Lower leg skin (tissue), 3 donors: ENCODE data around the gene DDX39B.

Source experiments
- CTCF ChIP-seq, 3 donors: fragments of 450-650 bp; IDR thresholded peaks; one replicate each; pipeline ENCODE4 v1.5.1; 2016; ENCODE audit warnings: antibody characterized with exemption in 3 of 3, mild to moderate bottlenecking in 3 of 3, moderate library complexity in 2 of 3
- POLR2A ChIP-seq, 2 donors: fragments of 450-650 bp; IDR thresholded peaks; one replicate each; pipeline ENCODE4 v1.6.1; 2016 to 2017; ENCODE audit warnings: antibody characterized with exemption in 2 of 2, mild to moderate bottlenecking in 1 of 2, moderate library complexity in 1 of 2

DNA sequence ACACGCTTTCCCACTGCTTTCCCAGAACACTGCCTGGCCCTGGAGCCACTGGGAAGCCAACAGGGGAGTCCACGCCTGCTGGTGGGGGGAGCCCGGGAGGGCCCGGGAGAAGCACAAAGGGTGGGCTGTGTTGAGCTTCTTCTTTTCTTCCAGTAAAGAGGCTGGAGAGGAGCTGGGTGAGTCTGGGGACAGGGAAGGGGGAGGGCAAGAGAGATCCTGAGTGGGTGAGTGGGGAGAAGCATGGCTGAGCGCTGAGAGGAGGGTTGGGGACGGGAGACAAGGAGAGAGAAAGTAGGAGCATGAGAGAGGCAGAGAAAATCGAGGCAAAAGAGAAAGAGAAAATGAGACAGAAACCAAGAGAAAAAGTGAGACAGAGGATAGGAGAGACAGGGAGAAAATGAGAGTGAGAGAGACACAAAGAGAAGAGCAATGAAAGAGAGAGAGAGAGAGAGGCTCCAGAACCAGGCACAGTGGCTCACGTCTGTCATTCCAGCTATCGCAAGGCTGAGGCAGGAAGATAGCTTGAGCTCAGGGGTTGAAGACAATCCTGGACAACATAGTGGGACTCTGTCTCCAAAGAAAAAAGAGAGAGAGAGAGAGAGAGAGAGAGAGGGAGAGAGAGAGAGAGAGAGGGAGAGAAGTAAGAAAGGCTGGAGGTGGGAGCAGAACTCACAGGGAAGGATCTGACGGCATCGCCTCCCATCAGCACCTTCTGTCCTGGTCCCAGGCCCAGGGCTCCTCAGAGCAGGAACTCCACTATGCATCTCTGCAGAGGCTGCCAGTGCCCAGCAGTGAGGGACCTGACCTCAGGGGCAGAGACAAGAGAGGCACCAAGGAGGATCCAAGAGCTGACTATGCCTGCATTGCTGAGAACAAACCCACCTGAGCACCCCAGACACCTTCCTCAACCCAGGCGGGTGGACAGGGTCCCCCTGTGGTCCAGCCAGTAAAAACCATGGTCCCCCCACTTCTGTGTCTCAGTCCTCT is 46.3 kb upstream of the DDX39B start:
- TF ChIP-seq CTCF (IDR thresholded peaks at IDR 0.05) (no peak), POLR2A (IDR thresholded peaks at IDR 0.05) (no peak)
